IMR-90 (cell line): ENCODE results near the gene FUT4. TPM values are rescaled to one million over a fixed set of nuclear protein-coding genes. Genes with fewer than 3 reads are reported as not detected.

ENCODE experiments used
- ATAC-seq: fragments of 200-7000 bp; cut with Tn5 transposase; 2 replicates; pipeline ENCODE4 v1.9.1; 2020; ENCODE audit warnings: low read depth, mild to moderate bottlenecking, moderate library complexity
- BruUV-seq: library from RNA; stranded (reverse); fragments of 400-500 nt; replicated peaks from 2 replicates; lab custom pipeline; 2021; lab: Mats Ljungman, UMichigan
- CTCF ChIA-PET: fragments of 300-600 bp; formaldehyde crosslinking; extraction: SDS; loops from one replicate; lab custom pipeline; 2021; ENCODE audit warnings: antibody characterized with exemption; lab: Yijun Ruan, JAX
- POLR2A ChIA-PET: fragments of 300-600 bp; sonication (Branson Sonifier 250); formaldehyde crosslinking; loops from one replicate; lab custom pipeline; 2022; ENCODE audit warnings: antibody characterized with exemption; ENCODE audit not compliant: unreplicated experiment; lab: Charles Lee
- DNase-seq: peaks from one replicate; pipeline ENCODE4 v3.0.0; 2013
- H2AFZ ChIP-seq: replicated peaks from 2 replicates; pipeline ENCODE3; 2013; ENCODE audit warnings: low read length, mild to moderate bottlenecking; ENCODE audit not compliant: poor library complexity
- H2AK5ac ChIP-seq: 2 replicates; pipeline ENCODE4 v1.6.1; 2013; ENCODE audit warnings: low read depth, low read length, inconsistent platforms
- H2AK9ac ChIP-seq: replicated peaks from 2 replicates; pipeline ENCODE3; 2013; ENCODE audit warnings: mild to moderate bottlenecking, low read depth, low read length, moderate library complexity; ENCODE audit not compliant: poor library complexity
- H2BK120ac ChIP-seq: 2 replicates; pipeline ENCODE4 v1.6.1; 2013; ENCODE audit warnings: low read depth, low read length, inconsistent platforms
- H2BK15ac ChIP-seq: 3 replicates; pipeline ENCODE4 v1.6.1; 2013; ENCODE audit warnings: low read depth, low read length, inconsistent platforms
- H2BK20ac ChIP-seq: 2 replicates; pipeline ENCODE4 v1.6.1; 2013; ENCODE audit warnings: low read depth, mild to moderate bottlenecking, inconsistent platforms, low read length, moderate library complexity
- H2BK5ac ChIP-seq: 2 replicates; pipeline ENCODE4 v1.6.1; 2013; ENCODE audit warnings: mild to moderate bottlenecking, low read depth, low read length, inconsistent platforms; ENCODE audit not compliant: poor library complexity, severe bottlenecking
- H3K14ac ChIP-seq: replicated peaks from 2 replicates; pipeline ENCODE4 v1.6.1; 2013; ENCODE audit warnings: low read depth, low read length, inconsistent platforms
- H3K18ac ChIP-seq: 2 replicates; pipeline ENCODE4 v1.6.1; 2013; ENCODE audit warnings: low read depth, low read length, control low read depth
- H3K23ac ChIP-seq: 2 replicates; pipeline ENCODE4 v1.6.1; 2013; ENCODE audit warnings: low read depth, low read length, inconsistent platforms
- H3K27ac ChIP-seq: 2 replicates; pipeline ENCODE4 v1.5.1; 2013; ENCODE audit warnings: mild to moderate bottlenecking, control low read depth, low read length; ENCODE audit not compliant: insufficient read depth
- H3K27me3 ChIP-seq: 2 replicates; pipeline ENCODE4 v1.6.1; 2013; ENCODE audit warnings: low read length; ENCODE audit not compliant: control insufficient read depth, insufficient read depth
- H3K36me3 ChIP-seq: 2 replicates; pipeline ENCODE4 v1.6.1; 2013; ENCODE audit warnings: low read length, mixed read lengths; ENCODE audit not compliant: control insufficient read depth, insufficient read depth
- H3K4ac ChIP-seq: 2 replicates; pipeline ENCODE4 v1.6.1; 2013; ENCODE audit warnings: low read depth, low read length, inconsistent platforms
- H3K4me1 ChIP-seq: 2 replicates; pipeline ENCODE4 v1.6.1; 2013; ENCODE audit warnings: low read length, mixed read lengths; ENCODE audit not compliant: control insufficient read depth, insufficient read depth
- H3K4me2 ChIP-seq: 2 replicates; pipeline ENCODE4 v1.6.1; 2013; ENCODE audit warnings: low read depth, mild to moderate bottlenecking, control low read depth, low read length, moderate library complexity
- H3K4me3 ChIP-seq: 2 replicates; pipeline ENCODE4 v1.5.1; 2013; ENCODE audit warnings: low read depth, mild to moderate bottlenecking, control low read depth, low read length, moderate library complexity; ENCODE audit not compliant: insufficient read depth
- H3K56ac ChIP-seq: 2 replicates; pipeline ENCODE4 v1.6.1; 2013; ENCODE audit warnings: low read length, inconsistent platforms; ENCODE audit not compliant: insufficient read depth; ENCODE audit errors: extremely low read depth
- H3K79me1 ChIP-seq, 2 experiments: 2 replicates each; pipeline ENCODE4 v1.6.1; 2013; ENCODE audit warnings: low read length in 2 of 2, inconsistent platforms in 1 of 2, low read depth in 1 of 2
- H3K9ac ChIP-seq: 2 replicates; pipeline ENCODE4 v1.6.1; 2013; ENCODE audit warnings: low read depth, low read length, control low read depth
- H3K9me1 ChIP-seq: 2 replicates; pipeline ENCODE4 v1.6.1; 2013; ENCODE audit warnings: low read length, inconsistent platforms; ENCODE audit not compliant: insufficient read depth
- H3K9me3 ChIP-seq: 2 replicates; pipeline ENCODE4 v1.6.1; 2013; ENCODE audit warnings: low read length; ENCODE audit not compliant: control insufficient read depth, insufficient read depth
- H4K20me1 ChIP-seq: 2 replicates; pipeline ENCODE4 v1.6.1; 2013; ENCODE audit warnings: low read length, inconsistent platforms; ENCODE audit not compliant: insufficient read depth
- H4K5ac ChIP-seq: 2 replicates; pipeline ENCODE4 v1.6.1; 2013; ENCODE audit warnings: mild to moderate bottlenecking, low read depth, low read length, control low read depth
- H4K8ac ChIP-seq, 2 experiments: 2 replicates each; pipeline ENCODE4 v1.6.1; 2013; ENCODE audit warnings: low read depth in 2 of 2, low read length in 2 of 2, control low read depth in 1 of 2, inconsistent platforms in 1 of 2
- H4K91ac ChIP-seq: 2 replicates; pipeline ENCODE4 v1.6.1; 2013; ENCODE audit warnings: low read depth, low read length, inconsistent platforms; ENCODE audit not compliant: insufficient read depth
- BHLHE40 ChIP-seq: fragments of 150-350 bp; IDR thresholded peaks from 2 replicates; pipeline ENCODE4 v1.6.1; 2016; ENCODE audit warnings: mild to moderate bottlenecking, low read depth, low read length
- CEBPB ChIP-seq: IDR thresholded peaks from 2 replicates; pipeline ENCODE4 v1.6.1; 2012; ENCODE audit warnings: low read depth, low read length, improper control_type of control experiment
- CHD1 ChIP-seq: IDR thresholded peaks from 2 replicates; pipeline ENCODE4 v1.6.1; 2012; ENCODE audit warnings: low read depth, low read length, improper control_type of control experiment
- CTCF ChIP-seq: conservative IDR thresholded peaks from 2 replicates; pipeline ENCODE4 v1.5.1; 2012; ENCODE audit warnings: mild to moderate bottlenecking, low read depth, low read length, improper control_type of control experiment
- FOS ChIP-seq: fragments of 150-350 bp; IDR thresholded peaks from 2 replicates; pipeline ENCODE4 v1.6.1; 2016; ENCODE audit warnings: low read depth, low read length
- MAFK ChIP-seq: IDR thresholded peaks from 2 replicates; pipeline ENCODE4 v1.6.1; 2012; ENCODE audit warnings: low read depth, low read length, improper control_type of control experiment
- MAZ ChIP-seq: IDR thresholded peaks from 2 replicates; pipeline ENCODE4 v1.6.1; 2012; ENCODE audit warnings: low read depth, mild to moderate bottlenecking, low read length, improper control_type of control experiment, moderate library complexity, borderline replicate concordance
- MXI1 ChIP-seq: IDR thresholded peaks from 2 replicates; pipeline ENCODE4 v1.6.1; 2012; ENCODE audit warnings: low read depth, mild to moderate bottlenecking, low read length, moderate library complexity, borderline replicate concordance
- NFE2L2 ChIP-seq: fragments of 150-350 bp; IDR thresholded peaks from 2 replicates; pipeline ENCODE4 v1.6.1; 2016; ENCODE audit warnings: low read depth, mild to moderate bottlenecking, low read length
- POLR2A ChIP-seq: IDR thresholded peaks from 2 replicates; pipeline ENCODE4 v1.6.1; 2012; ENCODE audit warnings: mild to moderate bottlenecking, low read depth, low read length
- RAD21 ChIP-seq: IDR thresholded peaks from 2 replicates; pipeline ENCODE4 v1.6.1; 2012; ENCODE audit warnings: low read length, improper control_type of control experiment
- RCOR1 ChIP-seq: IDR thresholded peaks from 2 replicates; pipeline ENCODE4 v1.6.1; 2012; ENCODE audit warnings: mild to moderate bottlenecking, low read length, improper control_type of control experiment; ENCODE audit not compliant: insufficient replicate concordance
- RFX5 ChIP-seq: IDR thresholded peaks from 2 replicates; pipeline ENCODE4 v1.8.0; 2012; ENCODE audit warnings: low read depth, mild to moderate bottlenecking, low read length, moderate library complexity
- SMC3 ChIP-seq: fragments of 150-350 bp; IDR thresholded peaks from 2 replicates; pipeline ENCODE4 v1.6.1; 2016; ENCODE audit warnings: low read depth, mild to moderate bottlenecking, antibody characterized with exemption, low read length, moderate library complexity
- USF2 ChIP-seq: fragments of 150-350 bp; IDR thresholded peaks from 2 replicates; pipeline ENCODE4 v1.6.1; 2017; ENCODE audit warnings: mild to moderate bottlenecking, antibody characterized with exemption, low read length, low read depth
- dilution Hi-C: fragments of 300-500 bp; cut with HindIII; formaldehyde crosslinking; loops from one replicate; pipeline ENCODE4 v1.14.3; 2018; ENCODE audit warnings: low sequenced_read_pairs; ENCODE audit not compliant: unreplicated experiment
- in situ Hi-C: fragments of 300-500 bp; cut with MboI; formaldehyde crosslinking; loops from 3 replicates; pipeline ENCODE4 v1.14.3; 2019; ENCODE audit warnings: low sequenced_read_pairs, inconsistent platforms, mixed read lengths
- intact Hi-C: fragments of 100-400 bp; cut with micrococcal nuclease; formaldehyde crosslinking; loops from 2 replicates; pipeline ENCODE4 v1.10.0; 2022
- polyA plus RNA-seq, 3 experiments: library from polyadenylated mRNA; depleted of rRNA; stranded (reverse); fragments of >200 nt; gene quantifications; 2 replicates each; pipeline ENCODE4 v1.2.3, GENCODE V29; 2012; ENCODE audit warnings: low replicate concordance in 1 of 3
- total RNA-seq: library from RNA; depleted of rRNA; stranded (reverse); fragments of >200 nt; gene quantifications from 2 replicates; pipeline ENCODE4 v1.2.3, GENCODE V29; 2012
- TF ChIP-seq, protein P1 (sequence below): fragments of 150-350 bp; IDR thresholded peaks from 2 replicates; pipeline ENCODE4 v1.6.1; 2016; ENCODE audit warnings: low read depth, mild to moderate bottlenecking, low read length, moderate library complexity, borderline replicate concordance

FUT4 gene
- total and polyA plus RNA-seq, 2 of the 4 experiments (the other 2 are of a cell fraction): 2.2 to 2.4 TPM

DNA sequence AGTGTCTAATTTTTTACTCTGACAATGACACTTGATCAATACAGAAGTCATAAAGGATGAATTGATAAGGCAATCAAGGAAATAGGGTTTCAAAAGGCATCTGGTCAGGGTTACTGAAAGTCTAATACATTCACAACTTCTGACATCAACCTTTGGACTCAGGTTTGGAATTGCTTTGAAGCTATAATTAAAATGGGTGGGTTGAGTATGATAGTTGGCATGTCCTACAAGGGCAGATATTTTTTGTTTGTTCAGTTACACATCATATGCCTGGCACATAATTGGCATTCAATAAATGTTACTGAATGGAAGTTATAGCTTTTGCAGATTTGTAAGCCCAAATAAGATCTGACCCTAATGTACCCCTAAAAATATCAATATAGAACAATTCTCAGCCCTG, 7.3 kb upstream of the FUT4 start:
- H3K14ac ChIP-seq: no peak overlapping the region
- BruUV-seq: no TSS peak

More for the DNA sequence above, 7.3 kb upstream of the FUT4 start:
- Histone ChIP-seq H3K56ac (no peak overlapping the region), H3K9me1 (0 out of 2 replicates have a peak, but pooled peaks cover 3% of the 10 kb centered on the region), H2BK15ac (no peak overlapping the region), H3K9me3 (no peaks in the 10 kb centered on the region), H3K4me1 (peaks cover 3% of the 10 kb centered on the region), H3K79me1 (no peaks in the 10 kb centered on the region), H4K91ac (no peak overlapping the region), H2AK5ac (no peak overlapping the region), H2BK120ac (no peak overlapping the region), H4K8ac (no peak overlapping the region), H3K27ac (no peak overlapping the region), H2AFZ (no peak overlapping the region), H3K4me3 (no peak overlapping the region), H2BK20ac (no peak overlapping the region), H2AK9ac (no peak overlapping the region), H3K23ac (no peak overlapping the region), H4K20me1 (no peaks in the 10 kb centered on the region), H3K27me3 (peaks cover 5% of the 10 kb centered on the region; the same call in 1 of the 2 replicates), H3K4ac (no peak overlapping the region), H3K18ac (no peak overlapping the region), H3K4me2 (no peak overlapping the region), H3K36me3 (no peaks in the 10 kb centered on the region), H4K5ac (no peak overlapping the region), H3K9ac (no peak overlapping the region), H2BK5ac (no peak overlapping the region)
- POLR2A ChIA-PET: no interaction called here
- no peak for ATAC-seq
- no peak for DNase-seq
- intact Hi-C loops: no loop called here
- CTCF ChIA-PET: interaction anchor here (0.6 kb wide), 1 partner anchor 528 kb away, joined by 5 read pairs; no protein-coding TSS in a partner anchor
- TF ChIP-seq CHD1 (no peak), POLR2A (no peak), USF2 (no peak), NFE2L2 (no peak), RCOR1 (no peak), RAD21 (no peak), CEBPB (no peak), MAFK (no peak), MXI1 (no peak), RFX5 (no peak), FOS (no peak), CTCF (no peak), SMC3 (no peak), MAZ (no peak), BHLHE40 (no peak)
- TF ChIP-seq, protein P1, sequence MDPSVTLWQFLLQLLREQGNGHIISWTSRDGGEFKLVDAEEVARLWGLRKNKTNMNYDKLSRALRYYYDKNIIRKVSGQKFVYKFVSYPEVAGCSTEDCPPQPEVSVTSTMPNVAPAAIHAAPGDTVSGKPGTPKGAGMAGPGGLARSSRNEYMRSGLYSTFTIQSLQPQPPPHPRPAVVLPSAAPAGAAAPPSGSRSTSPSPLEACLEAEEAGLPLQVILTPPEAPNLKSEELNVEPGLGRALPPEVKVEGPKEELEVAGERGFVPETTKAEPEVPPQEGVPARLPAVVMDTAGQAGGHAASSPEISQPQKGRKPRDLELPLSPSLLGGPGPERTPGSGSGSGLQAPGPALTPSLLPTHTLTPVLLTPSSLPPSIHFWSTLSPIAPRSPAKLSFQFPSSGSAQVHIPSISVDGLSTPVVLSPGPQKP: no peak
- in situ Hi-C loops: no loop called here
- dilution Hi-C loops: no loop called here
